Stimulated activated CD8-positive, alpha-beta memory T cell treated with anti-CD3 and anti-CD28 coated beads, Interleukin-4, amount 100 ng/mL, for 24 hours (primary cell): Measurements from ENCODE around the gene CDK2AP2.

Source experiments
- DNase-seq: peaks from one replicate; pipeline ENCODE4 v3.0.0-alpha.2; 2020; ENCODE audit warnings: low read depth

CDK2AP2 gene

GRCh38 chr11:67503119-67504004 lies 4.6 kb downstream of the CDK2AP2 start:
- no peak for DNase-seq

DNA sequence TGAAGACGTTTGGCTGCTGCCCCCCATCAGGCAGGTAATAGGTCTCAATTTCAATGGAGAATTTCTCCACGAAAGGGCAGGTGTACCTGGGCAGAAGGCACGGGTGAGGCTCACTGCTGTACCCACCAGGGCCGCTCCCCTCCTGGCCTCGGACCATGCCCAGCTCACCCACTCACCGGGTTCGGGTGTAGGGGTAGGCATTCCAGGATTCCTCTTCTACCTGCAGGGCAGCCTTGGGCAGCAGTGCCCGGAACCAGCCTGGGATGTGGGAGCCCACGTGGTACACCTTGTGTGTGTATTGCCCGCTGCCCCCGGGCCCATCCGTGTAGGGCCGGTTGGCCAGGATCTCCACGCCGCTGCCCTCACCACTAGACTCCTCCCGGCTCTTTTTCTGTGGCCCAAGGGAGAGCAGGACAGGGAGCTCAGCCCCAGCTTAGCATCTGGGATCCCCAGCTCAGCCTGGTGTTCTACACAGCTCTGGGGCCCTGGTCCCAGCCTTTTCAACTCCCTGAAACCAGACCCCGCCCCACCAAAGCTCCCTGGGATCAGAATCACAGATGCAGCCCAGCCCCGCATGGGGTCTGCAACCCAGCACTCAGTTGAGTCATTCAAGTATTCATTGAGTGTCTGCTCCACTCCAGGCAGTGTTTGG lies 5.5 kb downstream of the CDK2AP2 start:
- DNase-seq: no peak

- no peak for DNase-seq
Observed at GRCh38 chr11:67501854-67502253, 6.1 kb downstream of the CDK2AP2 start.

GRCh38 chr11:67500831-67501715 lies 6.9 kb downstream of the CDK2AP2 start:
- no peak for DNase-seq

DNA sequence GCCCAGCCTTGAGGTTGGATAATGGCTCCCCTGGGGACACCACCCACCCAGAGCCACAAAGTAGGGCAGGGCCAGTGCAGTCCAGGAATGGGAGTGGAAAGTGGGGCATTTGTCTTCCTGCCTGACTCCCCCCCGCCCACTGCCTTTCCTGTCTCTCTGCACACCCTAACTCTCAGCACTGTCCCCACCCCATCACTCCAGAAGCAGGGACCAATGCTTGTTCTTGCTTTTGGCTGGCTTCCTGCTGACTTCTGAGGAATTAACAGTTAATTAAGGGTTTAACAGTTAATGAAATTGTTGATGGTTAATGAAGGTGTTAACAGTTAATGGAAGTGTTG lies 7.5 kb downstream of the CDK2AP2 start:
- no peak for DNase-seq

GRCh38 chr11:67499808-67500483 lies 8.0 kb downstream of the CDK2AP2 start:
- DNase-seq: no peak

DNA sequence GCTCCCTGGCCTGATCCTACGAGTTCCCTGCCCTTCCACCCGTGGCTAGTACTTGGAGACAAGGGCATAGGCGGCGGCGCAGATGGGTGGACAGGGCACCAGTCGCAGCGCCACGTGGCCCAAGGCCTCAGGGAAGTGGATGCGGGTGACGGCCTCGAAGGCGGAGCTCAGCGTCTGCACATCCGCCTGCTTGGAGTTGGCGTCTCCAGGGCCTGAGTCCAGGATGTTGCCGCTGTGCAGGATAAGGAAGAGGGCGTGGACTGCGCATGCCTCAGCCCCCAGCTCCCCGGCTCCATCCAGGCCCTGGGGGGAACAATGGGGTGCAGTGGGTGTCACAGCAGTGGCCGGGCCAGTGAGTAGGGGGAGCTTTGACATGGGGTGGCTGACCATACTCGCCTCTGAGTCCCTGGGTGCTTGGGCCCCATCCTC lies 9.4 kb downstream of the CDK2AP2 start:
- no peak for DNase-seq

- DNase-seq: no peak
Observed at GRCh38 chr11:67497656-67498291, 10.2 kb downstream of the CDK2AP2 start.

DNA sequence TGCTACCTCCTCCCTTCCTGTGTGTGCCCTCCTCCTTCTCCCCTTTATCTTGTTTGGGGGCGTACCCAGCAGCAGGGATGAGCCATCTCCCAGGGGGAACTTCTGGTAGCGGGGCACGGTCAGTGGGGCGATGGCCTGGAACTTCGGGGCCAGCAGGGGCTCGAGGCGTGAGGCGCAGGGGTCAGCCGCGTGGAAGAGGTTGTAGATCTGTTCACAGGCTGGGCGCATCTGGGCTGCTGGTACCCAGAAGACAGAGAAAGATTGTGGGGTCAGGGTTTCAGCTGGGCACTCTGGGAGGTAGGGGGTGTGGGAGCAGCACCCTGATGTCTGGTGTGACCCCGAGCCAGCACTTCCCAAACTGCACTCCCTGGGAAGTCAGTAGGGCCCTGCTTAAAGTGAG lies 11.8 kb downstream of the CDK2AP2 start:
- no peak for DNase-seq

- no peak for DNase-seq
Observed at GRCh38 chr11:67495234-67496005, 12.5 kb downstream of the CDK2AP2 start.

- no peak for DNase-seq
Observed at GRCh38 chr11:67494371-67495233, 13.4 kb downstream of the CDK2AP2 start.

GRCh38 chr11:67493548-67494370 lies 14.2 kb downstream of the CDK2AP2 start:
- DNase-seq: no peak

DNA sequence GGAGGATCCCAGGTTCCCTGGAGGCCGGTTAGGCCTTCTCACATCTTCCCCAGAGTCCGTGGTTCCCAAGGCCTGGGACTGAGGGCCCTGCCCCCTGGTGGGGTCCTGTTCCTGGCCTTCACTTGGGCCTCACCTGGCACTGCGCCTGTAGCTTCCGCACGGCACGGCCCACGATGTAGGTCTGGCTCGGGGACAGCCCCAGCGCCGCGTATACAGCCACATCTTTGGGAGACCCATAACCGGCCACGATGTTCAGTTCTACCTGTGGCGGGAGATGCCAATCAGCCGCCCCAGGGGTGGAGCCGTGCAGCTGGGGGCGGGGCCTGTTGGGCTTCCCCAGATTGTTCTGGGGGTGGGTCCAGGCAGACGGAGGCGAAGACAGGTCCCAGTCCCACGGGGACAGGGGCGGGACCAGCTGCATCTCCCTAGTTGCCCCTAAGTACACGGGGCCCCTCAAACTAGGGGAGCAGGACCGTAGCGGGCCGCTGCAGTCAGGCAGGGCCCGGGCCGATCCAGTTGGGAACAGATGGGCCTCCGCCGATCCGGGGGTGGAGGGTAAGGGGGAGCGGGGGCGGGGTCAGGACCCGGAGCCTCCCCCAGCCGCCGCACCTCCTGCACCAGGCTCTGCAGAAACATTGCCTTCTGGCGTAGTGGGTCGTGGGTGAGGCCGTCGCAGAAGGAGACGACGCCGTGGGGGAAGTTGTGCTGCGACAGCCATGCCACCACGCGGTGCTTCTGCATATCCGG lies 15.0 kb downstream of the CDK2AP2 start:
- no peak for DNase-seq

- DNase-seq: no peak
Observed at GRCh38 chr11:67492069-67492727, 15.8 kb downstream of the CDK2AP2 start.

DNA sequence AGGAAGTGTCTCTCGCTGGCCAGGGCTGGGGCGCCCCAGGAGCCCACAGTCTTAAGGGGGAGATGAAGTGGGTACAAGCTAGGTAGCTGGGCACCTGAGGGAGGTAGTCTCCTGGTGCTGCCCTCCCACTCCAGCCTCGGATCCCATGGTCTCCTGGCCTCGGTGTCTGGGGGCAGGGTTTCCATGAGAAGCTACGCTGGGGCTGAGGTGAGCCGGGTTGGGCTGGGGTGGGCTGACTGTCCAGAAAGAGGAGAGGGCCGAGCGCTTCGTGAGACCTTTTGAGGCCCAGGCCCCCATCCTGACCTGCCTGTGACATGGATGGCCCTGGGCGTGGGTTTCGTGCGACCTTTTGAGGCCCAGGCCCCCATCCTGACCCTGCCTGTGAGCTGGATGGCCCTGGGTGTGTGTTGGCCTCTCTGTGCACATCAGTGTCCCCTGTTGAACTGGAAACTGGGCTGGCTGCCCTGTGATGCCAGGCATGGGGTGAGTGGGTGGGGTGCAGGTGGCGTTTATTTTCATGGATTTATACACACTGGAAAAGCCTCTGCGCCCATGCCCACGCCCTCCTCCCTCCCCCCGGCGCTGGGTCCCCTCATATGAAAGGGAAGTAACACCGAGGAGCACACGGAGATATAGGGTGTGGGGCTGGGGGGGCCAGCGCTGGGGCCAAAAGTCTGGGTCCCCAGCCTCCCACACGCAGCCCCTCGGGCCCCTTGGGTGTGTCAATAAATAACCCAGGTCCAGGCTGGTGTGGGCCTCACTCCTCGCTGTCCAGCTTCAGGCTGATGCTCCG lies 16.5 kb downstream of the CDK2AP2 start:
- DNase-seq: no peak

GRCh38 chr11:67490727-67491065 lies 17.3 kb downstream of the CDK2AP2 start:
- no peak for DNase-seq
